Gastroesophageal sphincter (tissue), 4 donors: ENCODE results near the gene TRAF6. TPM values are rescaled to one million over a fixed set of nuclear protein-coding genes. Genes with fewer than 3 reads are reported as not detected.

Experiments
- ATAC-seq: fragments of 150-250 bp; one replicate; pipeline ENCODE4 v1.9.1; 2016; ENCODE audit warnings: mild to moderate bottlenecking, moderate library complexity
- H3K27ac ChIP-seq, 4 donors: fragments of 200-600 bp; sonication (generic) in 3 of 4; 1 replicate in 3 of 4; 2 replicates in 1 of 4; pipeline ENCODE4 v1.5.1; 2016 to 2019
- H3K27me3 ChIP-seq: fragments of 200-600 bp; sonication (generic); one replicate; pipeline ENCODE4 v1.5.1; 2019
- H3K36me3 ChIP-seq, 2 donors: fragments of 200-600 bp; sonication (generic); one replicate each; pipeline ENCODE4 v1.5.1; 2019; ENCODE audit warnings: control low read depth in 1 of 2
- H3K4me1 ChIP-seq, 3 donors: fragments of 200-600 bp; sonication (generic); 1 replicate in 2 of 3; 2 replicates in 1 of 3; pipeline ENCODE4 v1.5.1; 2016 to 2019; ENCODE audit warnings: control low read depth in 2 of 3
- H3K4me3 ChIP-seq, 2 donors: fragments of 200-600 bp; sonication (generic); one replicate each; pipeline ENCODE4 v1.5.1; 2019; ENCODE audit warnings: mild to moderate bottlenecking in 1 of 2, moderate library complexity in 1 of 2
- H3K9me3 ChIP-seq, 3 donors: fragments of 200-600 bp; sonication (generic); one replicate each; pipeline ENCODE4 v1.5.1; 2017 to 2019; ENCODE audit warnings: control low read depth in 2 of 3
- EP300 ChIP-seq: sonication (generic); formaldehyde crosslinking; IDR thresholded peaks from one replicate; pipeline ENCODE4 v1.6.1; 2017; ENCODE audit warnings: antibody characterized with exemption, mild to moderate bottlenecking
- POLR2A ChIP-seq, 2 donors: fragments of 450-650 bp; IDR thresholded peaks; one replicate each; pipeline ENCODE4 v1.6.1; 2017; ENCODE audit warnings: antibody characterized with exemption in 2 of 2, mild to moderate bottlenecking in 2 of 2, moderate library complexity in 1 of 2
- POLR2AphosphoS5 ChIP-seq: sonication (generic); formaldehyde crosslinking; IDR thresholded peaks from one replicate; pipeline ENCODE4 v1.6.1; 2017; ENCODE audit warnings: antibody characterized with exemption
- WGBS, 2 donors: methylation state at CpG; one replicate each; pipeline ENCODE4 v1.1.5; 2018; ENCODE audit warnings: low coverage in 1 of 2; 5-methylcytosine and 5-hydroxymethylcytosine counted together
- total RNA-seq, 4 donors: library from RNA; depleted of rRNA; stranded (reverse); fragments of >200 nt; gene quantifications; one replicate each; pipeline ENCODE4 v1.1.0, GENCODE V29; 2016
- TF ChIP-seq, protein P1 (sequence below), 4 experiments: fragments of 200-600 bp in 2 of 4; fragments of 450-650 bp in 2 of 4; sonication (generic) in 1 of 4; IDR thresholded peaks; one replicate each; pipeline ENCODE4 v1.5.1; 2017 to 2019; ENCODE audit warnings: antibody characterized with exemption in 4 of 4, mild to moderate bottlenecking in 2 of 4, moderate library complexity in 2 of 4

Gene TRAF6
- total RNA-seq, 4 donors from 2014 or later: 13.5 to 17.0 (median 16.1) TPM

DNA sequence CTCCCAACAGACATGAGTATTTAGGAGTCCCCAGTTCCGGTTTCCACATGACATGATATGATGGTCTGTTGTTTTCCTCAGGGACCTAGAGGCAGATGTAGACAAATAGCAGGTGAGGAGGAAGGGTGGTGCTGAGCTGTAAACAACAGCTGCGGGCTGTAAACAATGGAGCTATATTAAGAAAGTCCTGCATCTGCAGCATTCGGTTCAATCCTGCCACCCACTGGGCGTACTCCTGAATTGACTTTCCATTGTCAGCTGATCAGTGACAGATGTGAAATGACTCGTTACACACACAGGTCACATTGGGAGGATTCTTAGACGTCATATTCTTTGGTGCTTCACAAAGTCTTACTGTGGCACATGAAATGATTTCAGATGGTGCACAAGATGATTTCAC lies 30.9 kb upstream of the TRAF6 start:
- 24 to 44% methylated on average over 2 to 4 of the region's 6 CpGs for WGBS, 2 donors
- no peak for TF ChIP-seq EP300
- TF ChIP-seq POLR2A (IDR thresholded peaks at IDR 0.05): no peak
- no peak for TF ChIP-seq POLR2AphosphoS5
- TF ChIP-seq, protein P1, sequence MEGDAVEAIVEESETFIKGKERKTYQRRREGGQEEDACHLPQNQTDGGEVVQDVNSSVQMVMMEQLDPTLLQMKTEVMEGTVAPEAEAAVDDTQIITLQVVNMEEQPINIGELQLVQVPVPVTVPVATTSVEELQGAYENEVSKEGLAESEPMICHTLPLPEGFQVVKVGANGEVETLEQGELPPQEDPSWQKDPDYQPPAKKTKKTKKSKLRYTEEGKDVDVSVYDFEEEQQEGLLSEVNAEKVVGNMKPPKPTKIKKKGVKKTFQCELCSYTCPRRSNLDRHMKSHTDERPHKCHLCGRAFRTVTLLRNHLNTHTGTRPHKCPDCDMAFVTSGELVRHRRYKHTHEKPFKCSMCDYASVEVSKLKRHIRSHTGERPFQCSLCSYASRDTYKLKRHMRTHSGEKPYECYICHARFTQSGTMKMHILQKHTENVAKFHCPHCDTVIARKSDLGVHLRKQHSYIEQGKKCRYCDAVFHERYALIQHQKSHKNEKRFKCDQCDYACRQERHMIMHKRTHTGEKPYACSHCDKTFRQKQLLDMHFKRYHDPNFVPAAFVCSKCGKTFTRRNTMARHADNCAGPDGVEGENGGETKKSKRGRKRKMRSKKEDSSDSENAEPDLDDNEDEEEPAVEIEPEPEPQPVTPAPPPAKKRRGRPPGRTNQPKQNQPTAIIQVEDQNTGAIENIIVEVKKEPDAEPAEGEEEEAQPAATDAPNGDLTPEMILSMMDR (IDR thresholded peaks at IDR 0.05): peak in 1 of 4 experiments; percentile 25
- Histone ChIP-seq H3K9me3 (no peaks in the 10 kb centered on the region), H3K27ac (no peak overlapping the region), H3K4me1 (no peaks in the 10 kb centered on the region), H3K36me3 (no peaks in the 10 kb centered on the region), H3K27me3 (no peaks in the 10 kb centered on the region), H3K4me3 (no peak overlapping the region)
- no peak for ATAC-seq

DNA sequence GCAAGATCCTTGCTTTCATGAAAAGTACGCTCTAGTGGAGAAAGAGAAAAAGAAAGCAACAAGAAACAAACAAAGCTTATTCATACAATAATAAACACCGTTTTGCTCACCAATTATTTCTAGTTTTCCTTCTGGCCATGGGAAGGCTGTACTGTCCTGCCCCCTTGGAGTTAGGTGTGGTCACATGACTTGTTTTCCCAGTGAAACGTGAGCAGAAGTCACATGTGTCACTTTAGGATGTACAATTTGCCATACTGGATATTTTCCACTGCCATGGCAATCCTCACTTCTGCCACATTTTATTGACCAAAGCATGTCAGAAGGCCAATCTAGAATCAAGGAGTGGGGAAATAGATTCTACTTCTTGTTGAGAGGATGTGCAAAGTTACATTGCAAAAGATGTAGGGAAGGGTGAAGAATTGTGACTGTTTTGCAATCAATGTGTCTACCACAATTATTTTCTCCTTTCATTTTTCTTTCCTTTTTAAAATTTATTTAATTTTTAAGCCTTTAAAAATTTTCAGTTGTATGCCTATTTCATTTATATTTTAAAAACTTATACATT lies 24.3 kb upstream of the TRAF6 start:
- Histone ChIP-seq H3K9me3 (no peaks in the 10 kb centered on the region), H3K27me3 (no peaks in the 10 kb centered on the region), H3K36me3 (no peaks in the 10 kb centered on the region), H3K27ac (no peak overlapping the region), H3K4me1 (no peaks in the 10 kb centered on the region), H3K4me3 (no peak overlapping the region)
- no peak for ATAC-seq
- 65 to 90% methylated on average over 3 of the region's 3 CpGs for WGBS, 2 donors
- no peak for TF ChIP-seq POLR2AphosphoS5
- TF ChIP-seq EP300: no peak
- TF ChIP-seq, protein P1 (IDR thresholded peaks at IDR 0.05): no peak
- no peak for TF ChIP-seq POLR2A (IDR thresholded peaks at IDR 0.05)

DNA sequence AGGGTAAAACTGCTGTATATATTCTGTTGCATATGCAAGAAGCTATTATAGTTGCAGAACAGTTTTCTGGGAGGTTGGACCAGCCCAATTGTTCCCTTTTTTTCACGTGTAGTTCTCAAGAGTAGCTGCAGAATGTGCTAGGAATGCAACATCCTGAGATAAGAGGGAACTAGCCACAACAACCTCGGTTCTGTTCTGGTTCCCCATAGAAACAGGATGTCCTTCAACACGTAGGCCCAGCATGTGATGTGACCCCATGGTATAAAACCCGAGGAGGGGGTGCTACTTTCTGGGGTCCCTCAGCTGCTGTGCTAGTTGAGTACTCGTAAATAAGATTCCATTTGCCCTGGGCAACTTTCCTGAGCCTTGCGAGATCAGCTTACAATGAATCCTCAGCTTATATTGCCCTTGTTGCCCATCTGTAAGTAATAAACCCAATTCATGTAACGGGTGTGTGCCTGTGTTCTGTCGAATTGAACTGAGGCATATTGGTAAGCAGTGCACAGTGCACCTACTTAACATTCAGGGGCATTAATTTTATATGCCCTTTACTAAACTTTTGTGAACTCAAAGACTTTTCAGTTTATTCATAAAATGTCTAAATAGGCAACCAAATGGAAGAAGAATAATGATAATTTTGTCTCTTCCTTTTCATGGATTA lies 23.0 kb upstream of the TRAF6 start:
- no peak for TF ChIP-seq POLR2A (IDR thresholded peaks at IDR 0.05)
- TF ChIP-seq, protein P1 (IDR thresholded peaks at IDR 0.05): no peak
- no peak for TF ChIP-seq POLR2AphosphoS5
- no peak for TF ChIP-seq EP300
- no peaks in the 10 kb centered on the region for H3K9me3 ChIP-seq
- H3K4me3 ChIP-seq: no peak overlapping the region
- no peaks in the 10 kb centered on the region for H3K36me3 ChIP-seq
- H3K4me1 ChIP-seq: no peaks in the 10 kb centered on the region
- ATAC-seq: no peak
- WGBS, 2 donors: 28 to 51% methylated on average over 4 to 8 of the region's 8 CpGs
- no peaks in the 10 kb centered on the region for H3K27me3 ChIP-seq
- no peak overlapping the region for H3K27ac ChIP-seq

DNA sequence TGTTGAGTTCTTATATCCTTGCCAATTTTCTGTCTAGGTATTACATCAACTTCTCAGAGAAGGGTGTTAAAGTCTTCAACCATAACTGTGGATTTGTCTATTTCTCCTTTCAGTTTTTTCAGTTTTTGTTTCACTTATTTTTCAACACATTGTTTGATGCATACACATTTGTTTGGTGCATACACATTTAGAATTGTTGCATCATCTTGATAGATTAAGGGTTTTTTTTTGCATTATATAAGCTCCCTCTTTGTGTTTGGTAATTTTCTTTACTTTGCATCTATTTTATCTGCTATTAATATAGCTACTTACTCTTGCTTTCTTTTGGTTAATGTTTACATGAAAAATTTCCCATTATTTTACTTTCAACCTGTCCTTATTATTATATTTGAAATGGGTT lies 20.8 kb upstream of the TRAF6 start:
- no peak for TF ChIP-seq EP300
- no peak for TF ChIP-seq POLR2A (IDR thresholded peaks at IDR 0.05)
- TF ChIP-seq, protein P1 (IDR thresholded peaks at IDR 0.05): no peak
- no peak for TF ChIP-seq POLR2AphosphoS5
- no peak for ATAC-seq
- Histone ChIP-seq H3K9me3 (no peaks in the 10 kb centered on the region), H3K27ac (no peak overlapping the region), H3K4me3 (no peak overlapping the region), H3K27me3 (no peaks in the 10 kb centered on the region), H3K4me1 (no peaks in the 10 kb centered on the region), H3K36me3 (no peaks in the 10 kb centered on the region)

DNA sequence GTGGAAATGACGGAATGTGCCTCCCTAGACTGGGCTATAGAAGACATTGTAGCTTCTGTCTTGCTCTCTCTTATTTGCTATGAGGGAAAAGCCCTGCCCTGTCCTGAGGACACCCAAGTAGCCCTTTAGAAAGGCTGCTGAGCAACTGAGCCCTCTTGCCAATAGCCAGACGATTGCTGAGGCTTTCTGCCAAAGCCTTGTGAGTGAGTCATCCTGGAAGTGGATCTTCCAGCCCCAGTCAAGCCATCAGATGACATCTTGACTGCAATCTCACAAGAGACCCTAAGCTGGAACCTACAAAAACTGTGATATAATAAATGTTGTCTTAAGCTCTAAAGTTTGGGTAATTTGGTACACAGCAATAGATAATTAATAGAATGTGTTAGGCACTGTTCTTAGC lies 3.9 kb upstream of the TRAF6 start:
- TF ChIP-seq POLR2A (IDR thresholded peaks at IDR 0.05) (no peak), POLR2AphosphoS5 (no peak), EP300 (no peak)
- TF ChIP-seq, protein P1 (IDR thresholded peaks at IDR 0.05): no peak
- 57 to 100% methylated on average over 1 to 2 of the region's 2 CpGs for WGBS, 2 donors
- Histone ChIP-seq H3K27me3 (no peaks in the 10 kb centered on the region), H3K9me3 (peaks cover 0 to 9% (median 0%) of the 10 kb centered on the region in 3 donors), H3K36me3 (no peaks in the 10 kb centered on the region), H3K27ac (no peak overlapping the region), H3K4me3 (no peak overlapping the region), H3K4me1 (peaks cover 0 to 13% (median 0%) of the 10 kb centered on the region in 3 donors)
- no peak for ATAC-seq
